ENCODE data around the gene CDR2.

Gene CDR2

DNA sequence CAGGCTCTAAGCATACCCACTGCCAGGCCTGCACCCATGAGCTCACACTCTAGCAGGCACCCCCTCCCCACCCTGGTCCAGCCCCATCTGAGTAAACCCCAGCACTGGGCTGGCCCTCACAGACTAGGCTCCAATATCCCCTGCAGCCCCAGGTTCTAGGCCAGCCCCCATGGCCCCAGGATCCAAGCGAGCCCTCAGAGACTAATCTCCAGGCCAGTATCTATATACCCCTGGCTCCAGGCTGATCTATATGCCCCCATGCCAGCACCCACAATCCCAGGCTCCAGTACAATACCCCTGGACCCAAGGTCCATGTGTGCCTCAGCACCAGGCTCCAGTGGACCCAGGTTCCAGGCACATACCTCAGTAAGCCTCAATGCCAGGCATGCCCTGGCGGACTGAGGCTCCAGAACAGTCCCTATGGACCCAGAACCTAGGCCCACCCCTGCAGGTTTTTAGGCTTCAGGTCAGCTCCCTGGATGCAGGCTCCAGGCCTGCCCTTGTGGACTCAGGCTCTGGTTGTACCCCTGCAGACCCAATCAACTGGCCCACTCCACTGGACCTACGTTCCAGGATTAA is 38.7 kb downstream of the CDR2 start:
- peaks cover 33% of the 10 kb centered on the region for H3K36me3 ChIP-seq (ENCODE audit: low read length)
- no peaks in the 10 kb centered on the region for H3K79me2 ChIP-seq (ENCODE audit: insufficient read depth, low read length)
- no peak overlapping the region for H3K4me2 ChIP-seq (ENCODE audit: low read depth, low read length, poor library complexity, severe bottlenecking)
- H3K9me3 ChIP-seq (ENCODE audit: insufficient read depth, low read length), result peaks cover 11% of the 10 kb centered on the region; the same call in 1 of the 2 replicates
- H4K20me1 ChIP-seq (ENCODE audit: low read depth, low read length), result no peaks in the 10 kb centered on the region
- 0 out of 2 replicates have a peak, but pooled peaks cover 7% of the 10 kb centered on the region for H3F3A ChIP-seq (ENCODE audit: insufficient read depth)
- H3K9me2 ChIP-seq (replicated peaks; ENCODE audit: insufficient read depth, low read length), result no peaks in the 10 kb centered on the region
- H3K9ac ChIP-seq (ENCODE audit: low read length), result no peak overlapping the region
- TF ChIP-seq EZH2phosphoT487 (conservative IDR thresholded peaks at IDR 0.05; ENCODE audit: low read length) (no peak), CTCF (IDR thresholded peaks at IDR 0.05; ENCODE audit: insufficient read depth, low read length, poor library complexity, severe bottlenecking) (no peak)
- H3K27me3 ChIP-seq (ENCODE audit: low read length), result no peaks in the 10 kb centered on the region
- H3K4me3 ChIP-seq (ENCODE audit: insufficient read depth, low read length, poor library complexity, severe bottlenecking), result no peak overlapping the region
- H3K27ac ChIP-seq (ENCODE audit: low read depth, low read length), result no peak overlapping the region
- H2AFZ ChIP-seq (ENCODE audit: low read depth, low read length, severe bottlenecking), result no peak overlapping the region

DNA sequence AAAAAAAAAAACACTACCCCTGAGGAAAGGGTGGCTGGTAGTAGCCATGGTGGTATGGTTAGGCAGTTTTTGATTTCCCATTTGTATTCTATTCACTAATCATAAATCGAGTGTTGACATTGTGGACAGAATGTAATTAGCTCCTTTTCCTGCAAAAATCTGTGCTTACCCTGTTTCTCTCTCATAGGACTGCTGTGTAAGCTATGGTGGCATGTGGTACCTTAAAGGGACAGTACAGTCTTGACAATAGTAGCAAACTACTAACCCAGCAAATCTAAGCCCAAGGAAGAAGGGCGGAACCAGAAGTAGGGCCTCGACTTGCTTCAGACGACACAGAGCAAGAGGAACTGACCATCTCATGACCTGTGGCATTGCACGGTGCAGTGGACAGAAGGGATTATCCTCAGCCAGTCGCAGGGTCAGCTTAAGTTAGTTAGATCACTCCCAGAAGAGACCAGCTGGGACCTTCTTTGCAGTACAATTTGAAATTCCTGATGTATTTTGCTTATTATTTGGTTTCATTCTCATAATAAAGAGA is 40.9 kb downstream of the CDR2 start:
- no peak overlapping the region for H2AFZ ChIP-seq (ENCODE audit: low read depth, low read length, severe bottlenecking)
- H4K20me1 ChIP-seq (ENCODE audit: low read depth, low read length), result no peaks in the 10 kb centered on the region
- peaks cover 11% of the 10 kb centered on the region; the same call in 1 of the 2 replicates for H3K9me3 ChIP-seq (ENCODE audit: insufficient read depth, low read length)
- H3K4me3 ChIP-seq (ENCODE audit: insufficient read depth, low read length, poor library complexity, severe bottlenecking), result no peak overlapping the region
- peaks cover 33% of the 10 kb centered on the region for H3K36me3 ChIP-seq (ENCODE audit: low read length)
- no peak overlapping the region for H3K4me2 ChIP-seq (ENCODE audit: low read depth, low read length, poor library complexity, severe bottlenecking)
- no peaks in the 10 kb centered on the region for H3K79me2 ChIP-seq (ENCODE audit: insufficient read depth, low read length)
- no peaks in the 10 kb centered on the region for H3K27me3 ChIP-seq (ENCODE audit: low read length)
- TF ChIP-seq CTCF (IDR thresholded peaks at IDR 0.05; ENCODE audit: insufficient read depth, low read length, poor library complexity, severe bottlenecking) (no peak), EZH2phosphoT487 (conservative IDR thresholded peaks at IDR 0.05; ENCODE audit: low read length) (no peak)
- H3K27ac ChIP-seq (ENCODE audit: low read depth, low read length), result no peak overlapping the region
- no peak overlapping the region for H3K9ac ChIP-seq (ENCODE audit: low read length)
- H3K9me2 ChIP-seq (replicated peaks; ENCODE audit: insufficient read depth, low read length), result no peaks in the 10 kb centered on the region
- H3F3A ChIP-seq (ENCODE audit: insufficient read depth), result 0 out of 2 replicates have a peak, but pooled peaks cover 7% of the 10 kb centered on the region

DNA sequence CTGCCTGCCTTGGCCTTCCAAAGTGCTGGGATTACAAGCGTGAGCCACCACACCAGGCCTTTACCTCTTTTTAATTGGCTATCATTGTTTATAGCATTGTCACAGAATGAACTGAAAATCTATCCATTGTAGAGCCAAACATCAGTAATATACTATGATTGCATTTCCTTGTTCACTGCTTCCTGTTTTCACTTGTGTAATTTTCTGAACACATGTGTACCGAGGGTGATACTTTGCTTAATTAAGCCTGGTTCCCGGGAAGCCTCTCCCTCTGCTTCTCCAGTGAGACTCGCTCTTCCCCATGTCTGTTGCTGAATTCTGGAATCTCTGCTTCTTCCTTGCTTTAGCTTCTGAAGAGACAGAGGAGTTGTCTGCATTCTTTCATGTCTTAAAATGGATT is 44.1 kb downstream of the CDR2 start:
- peaks cover 11% of the 10 kb centered on the region; the same call in 1 of the 2 replicates for H3K36me3 ChIP-seq (ENCODE audit: low read length)
- no peak overlapping the region for H3K9ac ChIP-seq (ENCODE audit: low read length)
- H3K4me3 ChIP-seq (ENCODE audit: insufficient read depth, low read length, poor library complexity, severe bottlenecking), result no peak overlapping the region

More for the DNA sequence above, 44.1 kb downstream of the CDR2 start:
- no peaks in the 10 kb centered on the region for H4K20me1 ChIP-seq (ENCODE audit: low read depth, low read length)
- H2AFZ ChIP-seq (ENCODE audit: low read depth, low read length, severe bottlenecking), result no peak overlapping the region
- no peaks in the 10 kb centered on the region for H3K27me3 ChIP-seq (ENCODE audit: low read length)
- no peaks in the 10 kb centered on the region for H3F3A ChIP-seq (ENCODE audit: insufficient read depth)
- TF ChIP-seq CTCF (IDR thresholded peaks at IDR 0.05; ENCODE audit: insufficient read depth, low read length, poor library complexity, severe bottlenecking) (no peak), EZH2phosphoT487 (conservative IDR thresholded peaks at IDR 0.05; ENCODE audit: low read length) (no peak)
- H3K4me2 ChIP-seq (ENCODE audit: low read depth, low read length, poor library complexity, severe bottlenecking), result no peak overlapping the region
- no peaks in the 10 kb centered on the region for H3K9me2 ChIP-seq (replicated peaks; ENCODE audit: insufficient read depth, low read length)
- H3K9me3 ChIP-seq (ENCODE audit: insufficient read depth, low read length), result no peaks in the 10 kb centered on the region
- H3K27ac ChIP-seq (ENCODE audit: low read depth, low read length), result no peak overlapping the region
- H3K79me2 ChIP-seq (ENCODE audit: insufficient read depth, low read length), result no peaks in the 10 kb centered on the region
